Glutamatergic neuron (in vitro differentiated cells): Measurements from ENCODE around the gene LIMS4. TPM values are rescaled to one million over a fixed set of nuclear protein-coding genes. Genes with fewer than 3 reads are reported as not detected.
"Not testable (repeated sequence)": the region's sequence is repeated elsewhere in the genome, so short reads cannot be mapped to it uniquely, and the experiment has no call there.

Experiments
- DNase-seq: peaks from one replicate; pipeline ENCODE4 v3.0.0; 2022
- H3K27ac Mint-ChIP-seq: one replicate; pipeline ENCODE4 v1.8.0; 2020; ENCODE audit warnings: mild to moderate bottlenecking, mixed read lengths, inconsistent platforms; ENCODE audit not compliant: unreplicated experiment
- H3K27me3 Mint-ChIP-seq: one replicate; pipeline ENCODE4 v1.8.0; 2020; ENCODE audit warnings: mild to moderate bottlenecking, moderate library complexity, mixed read lengths, inconsistent platforms; ENCODE audit not compliant: unreplicated experiment
- H3K36me3 Mint-ChIP-seq: one replicate; pipeline ENCODE4 v1.8.0; 2020; ENCODE audit warnings: mild to moderate bottlenecking, mixed read lengths, inconsistent platforms; ENCODE audit not compliant: unreplicated experiment
- H3K4me1 Mint-ChIP-seq: one replicate; pipeline ENCODE4 v1.8.0; 2020; ENCODE audit warnings: mild to moderate bottlenecking, low read depth, mixed read lengths, inconsistent platforms; ENCODE audit not compliant: unreplicated experiment
- H3K4me3 Mint-ChIP-seq: one replicate; pipeline ENCODE4 v1.8.0; 2020; ENCODE audit warnings: mild to moderate bottlenecking, mixed read lengths, inconsistent platforms; ENCODE audit not compliant: unreplicated experiment
- H3K9me3 Mint-ChIP-seq: one replicate; pipeline ENCODE4 v1.8.0; 2020; ENCODE audit warnings: mild to moderate bottlenecking, moderate library complexity, mixed read lengths, inconsistent platforms; ENCODE audit not compliant: unreplicated experiment
- long read RNA-seq: library from polyadenylated mRNA; unstranded; transcript quantifications from one replicate; pipeline ENCODE4 v2.0.0, GENCODE V29; 2020; ENCODE audit not compliant: unreplicated experiment
- total RNA-seq: library from RNA; stranded (reverse); fragmentation: NEBNext Ultra II Directional; extraction: Animal tissue kit (Norgen Biotek cat#: 25700); gene quantifications from one replicate; pipeline ENCODE4 v1.2.1, GENCODE V29; 2021; ENCODE audit not compliant: unreplicated experiment

LIMS4 gene
- 0.47 TPM for total RNA-seq
- long read RNA-seq: 0 reads

GRCh38 chr2:110472171-110473058, at the start of gene LIMS4:
Gene LIMS4 (minus strand): TSS chr2:110472816. CDS start chr2:110472778, 38 bp downstream.
- H3K36me3 Mint-ChIP-seq, H3K4me1 Mint-ChIP-seq, H3K4me3 Mint-ChIP-seq, H3K27ac Mint-ChIP-seq, DNase-seq, H3K27me3 Mint-ChIP-seq, H3K9me3 Mint-ChIP-seq: not testable (repeated sequence)

- H3K27ac Mint-ChIP-seq, H3K4me1 Mint-ChIP-seq, H3K36me3 Mint-ChIP-seq, DNase-seq, H3K4me3 Mint-ChIP-seq, H3K9me3 Mint-ChIP-seq, H3K27me3 Mint-ChIP-seq: not testable (repeated sequence)
Measured at GRCh38 chr2:110499755-110500377, 27.2 kb upstream of the LIMS4 start.

- not testable (repeated sequence) for H3K9me3 Mint-ChIP-seq, DNase-seq, H3K4me3 Mint-ChIP-seq, H3K36me3 Mint-ChIP-seq, H3K27ac Mint-ChIP-seq, H3K4me1 Mint-ChIP-seq, H3K27me3 Mint-ChIP-seq
Measured at GRCh38 chr2:110496027-110496426, 23.4 kb upstream of the LIMS4 start.

- H3K4me1 Mint-ChIP-seq, H3K9me3 Mint-ChIP-seq, H3K36me3 Mint-ChIP-seq, H3K4me3 Mint-ChIP-seq, DNase-seq, H3K27ac Mint-ChIP-seq, H3K27me3 Mint-ChIP-seq: not testable (repeated sequence)
Measured at GRCh38 chr2:110494488-110494887, 21.9 kb upstream of the LIMS4 start.

GRCh38 chr2:110488991-110489390, 16.4 kb upstream of the LIMS4 start:
- not testable (repeated sequence) for H3K4me1 Mint-ChIP-seq, H3K9me3 Mint-ChIP-seq, H3K27me3 Mint-ChIP-seq, DNase-seq, H3K4me3 Mint-ChIP-seq, H3K36me3 Mint-ChIP-seq, H3K27ac Mint-ChIP-seq

- H3K27ac Mint-ChIP-seq, H3K9me3 Mint-ChIP-seq, H3K4me3 Mint-ChIP-seq, H3K27me3 Mint-ChIP-seq, H3K36me3 Mint-ChIP-seq, H3K4me1 Mint-ChIP-seq, DNase-seq: not testable (repeated sequence)
Measured at GRCh38 chr2:110482697-110483096, 10.1 kb upstream of the LIMS4 start.

GRCh38 chr2:110481200-110481599, 8.6 kb upstream of the LIMS4 start:
- H3K9me3 Mint-ChIP-seq, DNase-seq, H3K4me3 Mint-ChIP-seq, H3K27ac Mint-ChIP-seq, H3K36me3 Mint-ChIP-seq, H3K27me3 Mint-ChIP-seq, H3K4me1 Mint-ChIP-seq: not testable (repeated sequence)

GRCh38 chr2:110480084-110480483, 7.5 kb upstream of the LIMS4 start:
- not testable (repeated sequence) for H3K4me1 Mint-ChIP-seq, H3K27me3 Mint-ChIP-seq, H3K36me3 Mint-ChIP-seq, DNase-seq, H3K9me3 Mint-ChIP-seq, H3K4me3 Mint-ChIP-seq, H3K27ac Mint-ChIP-seq

- DNase-seq, H3K27me3 Mint-ChIP-seq, H3K4me1 Mint-ChIP-seq, H3K4me3 Mint-ChIP-seq, H3K9me3 Mint-ChIP-seq, H3K27ac Mint-ChIP-seq, H3K36me3 Mint-ChIP-seq: not testable (repeated sequence)
Measured at GRCh38 chr2:110477370-110477769, 4.8 kb upstream of the LIMS4 start.

- not testable (repeated sequence) for H3K4me1 Mint-ChIP-seq, H3K36me3 Mint-ChIP-seq, H3K9me3 Mint-ChIP-seq, H3K27me3 Mint-ChIP-seq, H3K4me3 Mint-ChIP-seq, DNase-seq, H3K27ac Mint-ChIP-seq
Measured at GRCh38 chr2:110476952-110477351, 4.3 kb upstream of the LIMS4 start.

- not testable (repeated sequence) for H3K4me1 Mint-ChIP-seq, DNase-seq, H3K27me3 Mint-ChIP-seq, H3K4me3 Mint-ChIP-seq, H3K27ac Mint-ChIP-seq, H3K9me3 Mint-ChIP-seq, H3K36me3 Mint-ChIP-seq
Measured at GRCh38 chr2:110475627-110476359, 3.2 kb upstream of the LIMS4 start.

- H3K9me3 Mint-ChIP-seq, H3K4me3 Mint-ChIP-seq, H3K27ac Mint-ChIP-seq, H3K4me1 Mint-ChIP-seq, DNase-seq, H3K36me3 Mint-ChIP-seq, H3K27me3 Mint-ChIP-seq: not testable (repeated sequence)
Measured at GRCh38 chr2:110474898-110475297, 2.3 kb upstream of the LIMS4 start.
